Measurements from ENCODE around the gene CCDC12. TPM values are rescaled to one million over a fixed set of nuclear protein-coding genes. Genes with fewer than 3 reads are reported as not detected.

Gene CCDC12
- total RNA-seq, 1 donor from 2014 or later = 60.3 TPM

DNA sequence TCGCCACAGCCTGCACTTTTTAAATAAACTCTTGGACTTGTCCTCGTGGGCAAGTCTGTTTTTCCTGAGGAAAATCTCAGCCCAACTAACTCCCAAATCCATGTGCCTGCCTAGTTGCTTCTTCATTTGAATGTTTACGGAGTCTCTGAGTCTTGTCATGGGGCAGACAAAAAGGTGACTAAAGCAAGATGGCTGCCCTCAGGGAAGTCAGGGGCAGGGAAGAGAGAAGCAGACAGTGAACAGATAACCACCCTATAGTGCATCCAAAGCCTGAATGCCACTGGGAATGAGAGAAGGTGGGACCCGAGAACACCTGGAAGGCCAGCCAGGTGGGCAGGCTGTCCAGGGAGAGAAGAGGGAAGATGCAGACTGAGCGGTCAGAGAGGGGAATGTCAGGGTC lies 21.4 kb downstream of the CCDC12 start:
- TF ChIP-seq, protein P1, sequence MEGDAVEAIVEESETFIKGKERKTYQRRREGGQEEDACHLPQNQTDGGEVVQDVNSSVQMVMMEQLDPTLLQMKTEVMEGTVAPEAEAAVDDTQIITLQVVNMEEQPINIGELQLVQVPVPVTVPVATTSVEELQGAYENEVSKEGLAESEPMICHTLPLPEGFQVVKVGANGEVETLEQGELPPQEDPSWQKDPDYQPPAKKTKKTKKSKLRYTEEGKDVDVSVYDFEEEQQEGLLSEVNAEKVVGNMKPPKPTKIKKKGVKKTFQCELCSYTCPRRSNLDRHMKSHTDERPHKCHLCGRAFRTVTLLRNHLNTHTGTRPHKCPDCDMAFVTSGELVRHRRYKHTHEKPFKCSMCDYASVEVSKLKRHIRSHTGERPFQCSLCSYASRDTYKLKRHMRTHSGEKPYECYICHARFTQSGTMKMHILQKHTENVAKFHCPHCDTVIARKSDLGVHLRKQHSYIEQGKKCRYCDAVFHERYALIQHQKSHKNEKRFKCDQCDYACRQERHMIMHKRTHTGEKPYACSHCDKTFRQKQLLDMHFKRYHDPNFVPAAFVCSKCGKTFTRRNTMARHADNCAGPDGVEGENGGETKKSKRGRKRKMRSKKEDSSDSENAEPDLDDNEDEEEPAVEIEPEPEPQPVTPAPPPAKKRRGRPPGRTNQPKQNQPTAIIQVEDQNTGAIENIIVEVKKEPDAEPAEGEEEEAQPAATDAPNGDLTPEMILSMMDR (conservative IDR thresholded peaks at IDR 0.05; ENCODE audit: low read depth, low read length) = no peak
- H3K4me3 ChIP-seq (ENCODE audit: low read depth, low read length) = no peak overlapping the region
- no peak for DNase-seq (ENCODE audit: low read depth)

DNA sequence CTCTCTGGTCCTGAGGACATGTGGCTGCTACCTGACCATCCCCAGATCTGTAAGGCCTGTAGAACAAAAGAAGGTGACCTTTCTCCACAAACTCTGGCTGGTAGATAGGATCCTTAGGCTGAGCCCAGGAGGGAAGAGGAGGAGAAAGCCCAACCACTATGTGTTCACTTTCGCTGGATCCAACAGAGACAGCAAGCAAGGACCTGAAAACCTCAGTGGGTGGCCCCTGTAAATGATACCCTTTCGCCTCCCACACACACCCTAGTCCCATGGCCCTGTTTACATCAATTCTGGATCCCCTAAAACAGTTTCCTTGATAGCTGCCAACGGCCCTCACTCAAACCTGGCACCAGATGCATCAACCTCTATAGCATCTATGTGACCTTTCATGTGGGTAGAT lies 22.4 kb downstream of the CCDC12 start:
- TF ChIP-seq, protein P1 (conservative IDR thresholded peaks at IDR 0.05; ENCODE audit: low read depth, low read length) = no peak
- H3K4me3 ChIP-seq (ENCODE audit: low read depth, low read length) = no peak overlapping the region
- DNase-seq (ENCODE audit: low read depth) = no peak

DNA sequence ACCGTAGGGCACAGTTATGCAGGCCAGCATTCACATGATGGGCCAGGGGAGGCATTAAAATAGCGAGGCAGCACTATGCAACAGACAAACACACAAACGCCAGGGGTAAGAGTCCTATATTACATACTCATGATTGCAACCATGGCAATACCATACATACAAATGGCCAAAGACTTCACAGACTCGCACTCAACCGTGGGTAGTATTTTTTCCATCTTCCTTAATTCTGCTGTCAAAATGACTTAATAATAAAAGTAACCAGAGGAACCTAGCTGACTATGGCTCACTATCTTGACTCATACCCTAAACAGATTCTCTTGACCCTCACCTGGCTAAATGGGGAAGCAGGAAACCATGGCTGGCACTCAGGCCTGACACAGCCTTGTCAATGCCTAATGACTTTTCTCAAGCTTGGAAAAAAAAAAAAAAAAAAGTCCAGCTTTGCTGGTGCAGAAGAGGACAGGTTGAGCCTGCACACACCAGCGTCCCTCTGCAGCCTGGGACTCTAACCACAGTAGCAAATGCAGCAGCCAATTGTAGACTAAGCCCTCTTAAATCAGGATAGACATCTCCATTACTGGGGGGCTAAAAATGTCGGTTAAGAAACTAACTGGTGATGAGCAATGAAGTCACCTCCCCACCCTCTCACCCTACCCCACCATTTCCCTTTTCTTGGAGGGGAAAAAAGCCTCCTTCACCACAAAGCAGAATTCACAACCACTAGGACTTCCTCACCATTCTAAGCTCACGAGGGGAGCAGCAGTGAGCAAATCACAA lies 23.1 kb downstream of the CCDC12 start:
- DNase-seq (ENCODE audit: low read depth) = no peak
- TF ChIP-seq, protein P1 (conservative IDR thresholded peaks at IDR 0.05; ENCODE audit: low read depth, low read length) = no peak
- H3K4me3 ChIP-seq (ENCODE audit: low read depth, low read length) = no peak overlapping the region

DNA sequence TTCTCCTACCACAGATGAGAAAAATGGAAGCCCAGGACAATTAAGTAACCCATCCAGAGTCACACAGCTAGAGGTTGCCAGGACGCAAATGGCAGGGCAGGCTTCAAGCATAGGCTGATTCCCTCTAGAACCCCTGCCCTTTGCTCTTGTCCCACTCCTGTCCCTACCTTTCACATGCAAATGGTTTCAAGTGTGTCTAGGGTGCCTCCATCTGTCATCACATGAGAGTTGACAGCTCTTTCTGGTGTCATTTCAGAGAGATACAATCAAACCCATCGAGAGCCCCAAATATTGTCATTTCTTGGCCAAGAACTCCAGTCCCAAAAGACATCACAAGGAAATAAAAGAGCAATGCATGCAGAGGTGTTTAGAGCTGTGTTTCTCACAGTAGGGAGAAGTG lies 23.7 kb downstream of the CCDC12 start:
- H3K4me3 ChIP-seq (ENCODE audit: low read depth, low read length) = no peak overlapping the region
- DNase-seq (ENCODE audit: low read depth) = no peak
- TF ChIP-seq, protein P1 (conservative IDR thresholded peaks at IDR 0.05; ENCODE audit: low read depth, low read length) = no peak

DNA sequence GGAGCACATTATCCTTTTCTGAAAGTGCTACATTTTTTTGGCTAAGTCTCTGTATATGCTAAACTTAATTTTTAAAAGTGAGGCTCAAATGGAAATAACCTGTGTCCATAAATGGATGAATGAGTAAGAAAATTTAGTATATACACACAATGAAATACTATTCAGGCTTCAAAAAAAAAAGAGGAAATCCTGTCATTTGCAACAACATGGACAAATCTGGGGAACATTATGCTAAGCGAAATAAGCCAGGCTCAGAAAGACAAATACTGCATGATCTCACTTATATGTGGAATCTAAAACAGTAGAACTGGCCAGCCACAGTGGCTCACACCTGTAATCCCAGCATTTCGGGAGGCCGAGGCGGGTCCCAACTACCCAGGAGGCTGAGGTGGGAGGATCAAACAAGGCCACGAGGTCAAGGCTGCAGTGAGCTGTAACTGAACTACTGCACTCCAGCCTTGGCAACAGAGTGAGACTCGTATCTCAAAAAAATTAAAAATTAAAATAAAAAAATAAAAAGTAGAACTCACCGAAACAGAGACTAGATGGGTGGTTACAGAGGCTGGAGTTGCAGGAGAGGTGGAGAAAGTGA lies 25.8 kb downstream of the CCDC12 start:
- TF ChIP-seq, protein P1 (conservative IDR thresholded peaks at IDR 0.05; ENCODE audit: low read depth, low read length) = no peak
- H3K4me3 ChIP-seq (ENCODE audit: low read depth, low read length) = no peak overlapping the region
- DNase-seq (ENCODE audit: low read depth) = no peak

DNA sequence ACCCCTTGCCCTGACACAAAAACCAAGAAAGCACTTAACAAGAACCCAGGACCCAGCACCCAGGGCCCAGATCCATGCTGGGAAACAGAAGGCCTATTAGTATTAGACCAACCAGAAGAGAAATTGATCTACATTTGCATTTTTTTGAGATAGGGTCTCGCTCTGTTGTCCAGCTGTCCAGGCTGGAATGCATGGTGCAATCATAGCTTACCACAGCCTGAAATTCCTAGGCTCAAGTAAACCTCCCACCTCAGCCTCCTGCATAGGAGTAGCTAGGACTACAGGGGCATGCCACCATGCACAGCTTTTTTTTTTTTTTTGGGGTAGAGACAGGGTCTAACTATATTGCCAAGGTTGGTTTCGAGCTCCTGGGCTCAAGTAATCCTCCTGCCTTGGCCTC lies 26.4 kb downstream of the CCDC12 start:
- no peak overlapping the region for H3K4me3 ChIP-seq (ENCODE audit: low read depth, low read length)
- TF ChIP-seq, protein P1 (conservative IDR thresholded peaks at IDR 0.05; ENCODE audit: low read depth, low read length) = no peak
- no peak for DNase-seq (ENCODE audit: low read depth)
